Measurements from ENCODE around the gene SBNO2.

The SBNO2 gene

DNA sequence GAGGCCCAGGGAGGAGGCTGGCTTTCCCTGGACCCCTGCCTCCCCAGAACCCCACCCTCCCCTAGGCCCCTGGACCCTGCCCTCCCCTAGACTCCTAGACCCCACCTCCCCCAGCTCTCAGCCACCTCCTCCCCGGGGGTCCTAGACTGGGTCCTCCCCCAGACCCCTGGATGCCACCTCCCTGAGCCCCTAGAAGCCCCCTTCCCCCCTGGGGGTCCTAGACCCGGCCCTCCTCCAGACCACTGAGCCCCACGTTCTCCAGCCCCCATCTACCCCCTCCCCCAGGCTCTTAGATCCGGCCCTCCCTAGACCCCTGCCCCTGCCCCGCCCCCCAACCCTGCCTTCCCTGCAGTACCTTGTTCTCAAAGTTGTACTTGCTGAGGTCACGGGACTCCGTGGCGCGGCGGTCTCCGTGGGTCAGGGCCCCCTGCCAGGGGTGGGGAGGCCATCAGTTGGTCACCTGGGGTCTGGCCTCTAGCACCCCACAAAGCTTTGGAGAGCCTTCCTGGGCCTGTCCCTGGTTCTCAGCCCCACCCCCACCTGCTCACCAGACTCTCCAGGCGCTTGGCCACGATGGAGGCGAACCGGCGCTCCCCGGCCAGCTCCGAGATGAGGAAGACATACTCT, 62.3 kb downstream of the SBNO2 start:
- Histone ChIP-seq H3K36me3 (ENCODE audit: insufficient read depth, low read length) (peaks cover 14% of the 10 kb centered on the region), H3F3A (ENCODE audit: insufficient read depth, low read length) (no peaks in the 10 kb centered on the region), H3K4me2 (ENCODE audit: low read length) (no peak overlapping the region), H3K27me3 (ENCODE audit: insufficient read depth, low read length) (no peaks in the 10 kb centered on the region), H4K20me1 (ENCODE audit: insufficient read depth, low read length) (no peaks in the 10 kb centered on the region), H3K4me1 (ENCODE audit: insufficient read depth, low read length, severe bottlenecking) (peaks cover 12% of the 10 kb centered on the region), H3K27ac (ENCODE audit: low read depth, low read length, poor library complexity, severe bottlenecking) (no peak overlapping the region), H3K9me3 (ENCODE audit: low read length) (no peaks in the 10 kb centered on the region), H3K9ac (ENCODE audit: low read length) (no peak overlapping the region), H2AFZ (ENCODE audit: low read length) (no peak overlapping the region), H3K9me2 (ENCODE audit: low read depth, low read length) (no peaks in the 10 kb centered on the region), H3K4me3 (ENCODE audit: low read depth, low read length, poor library complexity, severe bottlenecking) (no peak overlapping the region), H3K79me2 (ENCODE audit: insufficient read depth, low read length) (no peaks in the 10 kb centered on the region)
- TF ChIP-seq, protein P1, sequence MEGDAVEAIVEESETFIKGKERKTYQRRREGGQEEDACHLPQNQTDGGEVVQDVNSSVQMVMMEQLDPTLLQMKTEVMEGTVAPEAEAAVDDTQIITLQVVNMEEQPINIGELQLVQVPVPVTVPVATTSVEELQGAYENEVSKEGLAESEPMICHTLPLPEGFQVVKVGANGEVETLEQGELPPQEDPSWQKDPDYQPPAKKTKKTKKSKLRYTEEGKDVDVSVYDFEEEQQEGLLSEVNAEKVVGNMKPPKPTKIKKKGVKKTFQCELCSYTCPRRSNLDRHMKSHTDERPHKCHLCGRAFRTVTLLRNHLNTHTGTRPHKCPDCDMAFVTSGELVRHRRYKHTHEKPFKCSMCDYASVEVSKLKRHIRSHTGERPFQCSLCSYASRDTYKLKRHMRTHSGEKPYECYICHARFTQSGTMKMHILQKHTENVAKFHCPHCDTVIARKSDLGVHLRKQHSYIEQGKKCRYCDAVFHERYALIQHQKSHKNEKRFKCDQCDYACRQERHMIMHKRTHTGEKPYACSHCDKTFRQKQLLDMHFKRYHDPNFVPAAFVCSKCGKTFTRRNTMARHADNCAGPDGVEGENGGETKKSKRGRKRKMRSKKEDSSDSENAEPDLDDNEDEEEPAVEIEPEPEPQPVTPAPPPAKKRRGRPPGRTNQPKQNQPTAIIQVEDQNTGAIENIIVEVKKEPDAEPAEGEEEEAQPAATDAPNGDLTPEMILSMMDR (IDR thresholded peaks at IDR 0.05; ENCODE audit: low read length): no peak
- no peak for TF ChIP-seq EZH2 (IDR thresholded peaks at IDR 0.05; ENCODE audit: borderline replicate concordance, low read length)

DNA sequence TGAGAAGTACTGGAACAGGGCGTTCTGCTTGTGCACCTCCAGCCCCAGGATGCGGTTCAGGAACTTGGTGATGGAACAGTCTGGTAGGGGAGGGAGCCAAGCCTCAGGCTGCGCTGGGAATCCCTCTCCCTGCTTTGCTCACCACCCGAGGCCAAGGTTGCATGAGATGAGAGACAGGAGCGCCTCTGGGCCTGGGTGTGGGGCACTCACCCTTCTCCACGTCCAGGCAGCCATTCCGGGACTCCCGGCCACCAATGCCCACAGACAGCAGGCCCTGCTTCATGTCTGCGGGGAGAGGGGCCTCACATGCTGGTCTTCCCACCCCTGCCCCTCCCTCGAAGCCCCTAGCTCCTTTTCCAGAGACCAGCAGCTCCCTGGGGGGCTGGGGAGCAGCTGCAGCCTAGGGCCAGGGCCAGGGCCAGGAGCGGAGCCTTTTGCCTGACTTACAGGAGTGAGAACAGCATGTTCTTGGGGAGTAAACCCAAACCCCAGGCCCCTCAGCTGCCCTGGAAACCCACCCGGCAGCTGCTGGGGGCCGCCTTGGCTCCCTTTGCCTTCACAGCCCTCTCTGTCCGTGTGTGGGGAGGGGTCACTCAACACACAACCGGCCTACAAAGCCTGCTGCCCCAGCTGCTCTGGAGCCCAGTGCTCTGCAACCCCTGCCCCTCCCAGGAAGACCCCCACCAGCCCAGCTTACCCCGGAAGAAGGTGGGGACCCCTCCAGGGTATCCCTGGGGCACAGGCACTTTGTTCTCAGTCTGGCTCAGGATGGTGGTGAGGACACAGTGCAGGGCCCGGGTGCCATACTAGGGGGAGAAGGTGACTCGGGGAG, 63.0 kb downstream of the SBNO2 start:
- H2AFZ ChIP-seq (ENCODE audit: low read length): no peak overlapping the region
- no peaks in the 10 kb centered on the region for H4K20me1 ChIP-seq (ENCODE audit: insufficient read depth, low read length)
- no peaks in the 10 kb centered on the region for H3K9me3 ChIP-seq (ENCODE audit: low read length)
- H3K9me2 ChIP-seq (ENCODE audit: low read depth, low read length): no peaks in the 10 kb centered on the region
- H3K36me3 ChIP-seq (ENCODE audit: insufficient read depth, low read length): peaks cover 13% of the 10 kb centered on the region; the same call in 1 of the 2 replicates
- H3K27ac ChIP-seq (ENCODE audit: low read depth, low read length, poor library complexity, severe bottlenecking): no peak overlapping the region
- no peak overlapping the region for H3K4me3 ChIP-seq (ENCODE audit: low read depth, low read length, poor library complexity, severe bottlenecking)
- H3K4me2 ChIP-seq (ENCODE audit: low read length): no peak overlapping the region
- no peaks in the 10 kb centered on the region for H3K27me3 ChIP-seq (ENCODE audit: insufficient read depth, low read length)
- H3F3A ChIP-seq (ENCODE audit: insufficient read depth, low read length): no peaks in the 10 kb centered on the region
- H3K4me1 ChIP-seq (ENCODE audit: insufficient read depth, low read length, severe bottlenecking): peaks cover 16% of the 10 kb centered on the region
- TF ChIP-seq, protein P1 (IDR thresholded peaks at IDR 0.05; ENCODE audit: low read length): no peak
- no peak for TF ChIP-seq EZH2 (IDR thresholded peaks at IDR 0.05; ENCODE audit: borderline replicate concordance, low read length)
- H3K9ac ChIP-seq (ENCODE audit: low read length): no peak overlapping the region
- no peaks in the 10 kb centered on the region for H3K79me2 ChIP-seq (ENCODE audit: insufficient read depth, low read length)

- TF ChIP-seq EZH2 (IDR thresholded peaks at IDR 0.05; ENCODE audit: borderline replicate concordance, low read length): no peak
- TF ChIP-seq, protein P1 (IDR thresholded peaks at IDR 0.05; ENCODE audit: low read length): no peak
- no peaks in the 10 kb centered on the region for H3K9me3 ChIP-seq (ENCODE audit: low read length)
- no peak overlapping the region for H2AFZ ChIP-seq (ENCODE audit: low read length)
- H3K79me2 ChIP-seq (ENCODE audit: insufficient read depth, low read length): no peaks in the 10 kb centered on the region
- H3K4me1 ChIP-seq (ENCODE audit: insufficient read depth, low read length, severe bottlenecking): peaks cover 21% of the 10 kb centered on the region
- no peaks in the 10 kb centered on the region for H4K20me1 ChIP-seq (ENCODE audit: insufficient read depth, low read length)
- no peak overlapping the region for H3K9ac ChIP-seq (ENCODE audit: low read length)
- H3K27me3 ChIP-seq (ENCODE audit: insufficient read depth, low read length): no peaks in the 10 kb centered on the region
- H3K4me3 ChIP-seq (ENCODE audit: low read depth, low read length, poor library complexity, severe bottlenecking): no peak overlapping the region
- peaks cover 14% of the 10 kb centered on the region; the same call in 1 of the 2 replicates for H3K36me3 ChIP-seq (ENCODE audit: insufficient read depth, low read length)
- no peaks in the 10 kb centered on the region for H3K9me2 ChIP-seq (ENCODE audit: low read depth, low read length)
- no peak overlapping the region for H3K27ac ChIP-seq (ENCODE audit: low read depth, low read length, poor library complexity, severe bottlenecking)
- no peak overlapping the region for H3K4me2 ChIP-seq (ENCODE audit: low read length)
- H3F3A ChIP-seq (ENCODE audit: insufficient read depth, low read length): no peaks in the 10 kb centered on the region
These were observed 64.1 kb downstream of the SBNO2 start for GRCh38 chr19:1109697-1110671.
